HepG2 (cell line): ENCODE data around the gene SNAP23. TPM values are rescaled to one million over a fixed set of nuclear protein-coding genes. Genes with fewer than 3 reads are reported as not detected.

Experiments used
- ATAC-seq: fragments of 200-7000 bp; cut with Tn5 transposase; 3 replicates; pipeline ENCODE4 v1.9.1; 2020; ENCODE audit warnings: mild to moderate bottlenecking, moderate library complexity
- BruUV-seq: library from RNA; stranded (reverse); fragments of 400-500 nt; replicated peaks from 2 replicates; lab custom pipeline; 2021; lab: Mats Ljungman, UMichigan
- CTCF ChIA-PET: fragments of 300-600 bp; formaldehyde crosslinking; extraction: SDS; loops from one replicate; lab custom pipeline; 2021; ENCODE audit warnings: low total read pairs, inconsistent platforms, low intra/inter-chr PET ratio; lab: Yijun Ruan, JAX
- POLR2A ChIA-PET: fragments of 350-600 bp; sonication (Branson Sonifier 250); formaldehyde crosslinking; loops from one replicate; lab custom pipeline; 2020; ENCODE audit warnings: antibody characterized with exemption, inconsistent platforms; lab: Yijun Ruan, JAX
- DNase-seq: peaks from one replicate; pipeline ENCODE4 v3.0.0-alpha.2; 2015; ENCODE audit warnings: low spot score
- FAIRE-seq: peaks from 3 replicates; lab custom pipeline; 2011; peaks lifted over from hg19 to GRCh38; lab: Jason Lieb, UNC
- H2AFZ ChIP-seq: one replicate; pipeline ENCODE4 v1.6.1; 2011; ENCODE audit warnings: low read length, inconsistent platforms
- H3K27ac ChIP-seq: fragments of 300-600 bp; 3 replicates; pipeline ENCODE4 v1.8.0; 2011; ENCODE audit warnings: mixed run types, mild to moderate bottlenecking, mixed read lengths, low read length, inconsistent platforms; ENCODE audit not compliant: insufficient read depth; ENCODE audit errors: extremely low read length
- H3K27me3 ChIP-seq, 2 experiments: fragments of 200-600 bp in 1 of 2; 2 replicates in 1 of 2; 3 replicates in 1 of 2; pipeline versions ENCODE4 v1.6.0 to v1.8.0; 2011; ENCODE audit warnings: low read length in 2 of 2, mild to moderate bottlenecking in 2 of 2, moderate library complexity in 2 of 2, inconsistent platforms in 1 of 2; ENCODE audit not compliant: insufficient read depth in 2 of 2, control insufficient read depth in 1 of 2
- H3K36me3 ChIP-seq, 2 experiments: fragments of 200-600 bp in 1 of 2; replicated peaks in 1 of 2; 2 replicates in 1 of 2; 3 replicates in 1 of 2; pipeline versions ENCODE4 v1.5.1 to v1.8.0; 2011; ENCODE audit warnings: low read length in 2 of 2, inconsistent platforms in 1 of 2; ENCODE audit not compliant: insufficient read depth in 2 of 2, control insufficient read depth in 1 of 2
- H3K4me1 ChIP-seq: 2 replicates; pipeline ENCODE4 v1.5.1; 2012; ENCODE audit warnings: low read length, inconsistent platforms; ENCODE audit not compliant: insufficient read depth
- H3K4me2 ChIP-seq: 2 replicates; pipeline ENCODE4 v1.6.0; 2011; ENCODE audit warnings: low read depth, low read length, inconsistent platforms
- H3K4me3 ChIP-seq, 3 experiments: fragments of 200-600 bp in 1 of 3; sonication (generic), shearing (Covaris generic) in 1 of 3; replicated peaks in 1 of 3; 2 replicates each; pipeline ENCODE4 v1.5.1; 2011 to 2016; ENCODE audit warnings: low read length in 3 of 3, inconsistent platforms in 2 of 3, low read depth in 2 of 3, mild to moderate bottlenecking in 2 of 3, control low read depth in 1 of 3, mixed read lengths in 1 of 3; ENCODE audit not compliant: insufficient read depth in 1 of 3
- H3K79me2 ChIP-seq: one replicate; pipeline ENCODE4 v1.6.1; 2011; ENCODE audit warnings: low read length, inconsistent platforms; ENCODE audit not compliant: insufficient read depth
- H3K9ac ChIP-seq: 2 replicates; pipeline ENCODE4 v1.6.0; 2011; ENCODE audit warnings: mild to moderate bottlenecking, low read depth, low read length, inconsistent platforms; ENCODE audit not compliant: insufficient read depth
- H3K9me3 ChIP-seq: 2 replicates; pipeline ENCODE4 v1.5.1; 2012; ENCODE audit warnings: mild to moderate bottlenecking, low read length
- H4K20me1 ChIP-seq: 2 replicates; pipeline ENCODE4 v1.6.0; 2011; ENCODE audit warnings: inconsistent platforms, mild to moderate bottlenecking, low read length, moderate library complexity; ENCODE audit not compliant: insufficient read depth
- GZF1 ChIP-seq: sonication (generic); formaldehyde crosslinking; IDR thresholded peaks from 2 replicates; pipeline ENCODE4 v1.5.1; 2020; ENCODE audit warnings: mild to moderate bottlenecking, missing genetic modification reagents
- HMGA1 ChIP-seq: sonication (generic); formaldehyde crosslinking; conservative IDR thresholded peaks from 2 replicates; pipeline ENCODE4 v1.4.0; 2020; ENCODE audit warnings: missing genetic modification reagents
- KDM5B ChIP-seq: sonication (generic); formaldehyde crosslinking; IDR thresholded peaks from 2 replicates; pipeline ENCODE4 v1.4.0; 2020; ENCODE audit warnings: missing genetic modification reagents, mild to moderate bottlenecking, borderline replicate concordance
- MED13 ChIP-seq: sonication (generic); formaldehyde crosslinking; IDR thresholded peaks from 2 replicates; pipeline ENCODE4 v1.5.0; 2020; ENCODE audit warnings: missing genetic modification reagents
- NFIB ChIP-seq: sonication (generic); formaldehyde crosslinking; IDR thresholded peaks from 2 replicates; pipeline ENCODE4 v1.9.0; 2021; ENCODE audit warnings: missing genetic modification reagents, mild to moderate bottlenecking, borderline replicate concordance
- PITX1 ChIP-seq: sonication (generic); formaldehyde crosslinking; IDR thresholded peaks from 2 replicates; pipeline ENCODE4 v1.5.1; 2020; ENCODE audit warnings: mild to moderate bottlenecking, missing genetic modification reagents
- RNF219 ChIP-seq: sonication (generic); formaldehyde crosslinking; IDR thresholded peaks from 2 replicates; pipeline ENCODE4 v1.5.0; 2020; ENCODE audit warnings: mild to moderate bottlenecking, missing genetic modification reagents
- SNAPC2 ChIP-seq: sonication (generic); formaldehyde crosslinking; IDR thresholded peaks from 2 replicates; pipeline ENCODE4 v1.8.1; 2022; ENCODE audit warnings: mild to moderate bottlenecking, missing genetic modification reagents
- SP140L ChIP-seq: sonication (generic); formaldehyde crosslinking; IDR thresholded peaks from 2 replicates; pipeline ENCODE4 v1.4.0; 2020; ENCODE audit warnings: missing genetic modification reagents, borderline replicate concordance
- ZNF18 ChIP-seq: sonication (generic); formaldehyde crosslinking; IDR thresholded peaks from 2 replicates; pipeline ENCODE4 v1.8.0; 2022; ENCODE audit warnings: mild to moderate bottlenecking, missing genetic modification reagents; ENCODE audit not compliant: insufficient replicate concordance
- ZNF44 ChIP-seq: sonication (generic); formaldehyde crosslinking; IDR thresholded peaks from 2 replicates; pipeline ENCODE4 v1.5.1; 2020; ENCODE audit warnings: mild to moderate bottlenecking, missing genetic modification reagents
- WGBS: methylation state at CpG from one replicate; pipeline ENCODE4 v1.1.6; 2017; ENCODE audit warnings: low lambda C conversion rate; 5-methylcytosine and 5-hydroxymethylcytosine counted together
- in situ Hi-C: cut with HindIII; loops from 2 replicates; pipeline ENCODE4 v1.10.0; 2017; ENCODE audit warnings: low pct_unique_long_range_greater_than_20kb; ENCODE audit not compliant: extremely low pct_ligation_motif_present
- intact Hi-C: fragments of 100-400 bp; cut with micrococcal nuclease; formaldehyde crosslinking; loops from one replicate; pipeline ENCODE4 v1.10.0; 2022; ENCODE audit not compliant: unreplicated experiment
- polyA plus RNA-seq, 8 experiments: library from polyadenylated mRNA; depleted of rRNA in 3 of 8; stranded (reverse) in 7 of 8; unstranded in 1 of 8; fragments of >200 nt; fragmentation: Illumina TruSeq in 4 of 8; extraction: Trizol in 4 of 8; gene quantifications; 2 replicates each; pipeline versions ENCODE4 v1.2.1 to v1.2.3, GENCODE V29; 2011 to 2016; ENCODE audit warnings: low read depth in 4 of 8, missing spikeins in 1 of 8, mixed read lengths in 1 of 8; ENCODE audit not compliant: insufficient read depth in 1 of 8
- total RNA-seq, 5 experiments: library from RNA; depleted of rRNA; stranded (reverse); fragments of >200 nt; fragmentation: Illumina TruSeq; extraction: Trizol; gene quantifications; 2 replicates each; pipeline ENCODE4 v1.2.3, GENCODE V29; 2016; ENCODE audit warnings: low read depth in 1 of 5

SNAP23 gene
- total and polyA plus RNA-seq, 2 of the 13 experiments (the other 11 are each of a cell fraction or from before 2014, with no cell fraction given) = 37.0 to 101 TPM

GRCh38 chr15:42544853-42545629, 49.6 kb downstream of the SNAP23 start:
- Histone ChIP-seq H4K20me1 (no peaks in the 10 kb centered on the region), H3K36me3 (peaks cover 0 to 20% of the 10 kb centered on the region in 2 experiments; a peak in 4 of 5 replicates), H3K4me1 (peaks cover 28% of the 10 kb centered on the region), H3K79me2 (peaks cover 24% of the 10 kb centered on the region), H3K9ac (no peak overlapping the region), H3K27ac (no peak overlapping the region), H3K4me2 (no peak overlapping the region), H2AFZ (no peak overlapping the region), H3K4me3 (no peak overlapping the region), H3K9me3 (no peaks in the 10 kb centered on the region), H3K27me3 (no peaks in the 10 kb centered on the region; a peak in 1 of 5 replicates)
- WGBS = 92% methylated on average over 4 of the region's 4 CpGs
- FAIRE-seq (no peak), DNase-seq (no peak), ATAC-seq (no peak)
- in situ Hi-C loops (no loop called here), intact Hi-C loops (loop anchor here (5.0 kb wide), 1 partner anchor 107 kb away; no protein-coding TSS in a partner anchor)
- BruUV-seq = no TSS peak
- CTCF ChIA-PET = no interaction called here
- POLR2A ChIA-PET = no interaction called here
- TF ChIP-seq GZF1 (no peak), SNAPC2 (CRISPR knock-in tag) (no peak), NFIB (CRISPR knock-in tag) (no peak), SP140L (CRISPR knock-in tag) (no peak), ZNF18 (CRISPR knock-in tag) (no peak), MED13 (no peak), PITX1 (CRISPR knock-in tag) (no peak), HMGA1 (no peak), ZNF44 (no peak), RNF219 (CRISPR knock-in tag) (no peak), KDM5B (no peak)
